ENCODE data around the gene HSPBP1.

The HSPBP1 gene

GRCh38 chr19:55308281-55308680, 28.4 kb upstream of the HSPBP1 start:
- ATAC-seq: no peak
- TF ChIP-seq ZFP30 (CRISPR knock-in tag; IDR thresholded peaks at IDR 0.05): no peak
- no peak for TF ChIP-seq ZNF565 (CRISPR knock-in tag; conservative IDR thresholded peaks at IDR 0.05; ENCODE audit: low read depth)
- no peak for TF ChIP-seq ZC3H10 (CRISPR knock-in tag; IDR thresholded peaks at IDR 0.05)
- no peak for TF ChIP-seq BACH2 (CRISPR knock-in tag; IDR thresholded peaks at IDR 0.05; ENCODE audit: borderline replicate concordance)
- no peak for TF ChIP-seq TSHZ2 (CRISPR knock-in tag; IDR thresholded peaks at IDR 0.05)

GRCh38 chr19:55306712-55307111, 26.8 kb upstream of the HSPBP1 start:
- no peak for ATAC-seq
- TF ChIP-seq ZFP3 (CRISPR knock-in tag; IDR thresholded peaks at IDR 0.05): no peak

GRCh38 chr19:55305983-55306562, 26.2 kb upstream of the HSPBP1 start:
- ATAC-seq: no peak
- TF ChIP-seq ESRRG (CRISPR knock-in tag; IDR thresholded peaks at IDR 0.05) (no peak), ZFP3 (CRISPR knock-in tag; IDR thresholded peaks at IDR 0.05) (no peak), ZNF565 (CRISPR knock-in tag; conservative IDR thresholded peaks at IDR 0.05; ENCODE audit: low read depth) (no peak), TSHZ2 (CRISPR knock-in tag; IDR thresholded peaks at IDR 0.05) (no peak), OSR1 (CRISPR knock-in tag; IDR thresholded peaks at IDR 0.05) (no peak)

- TF ChIP-seq RARB (CRISPR knock-in tag; IDR thresholded peaks at IDR 0.05) (no peak), POU6F1 (CRISPR knock-in tag; IDR thresholded peaks at IDR 0.05; ENCODE audit: borderline replicate concordance, low read depth) (no peak), TSHZ2 (CRISPR knock-in tag; IDR thresholded peaks at IDR 0.05) (no peak), ZNF565 (CRISPR knock-in tag; conservative IDR thresholded peaks at IDR 0.05; ENCODE audit: low read depth) (no peak), CSRNP3 (CRISPR knock-in tag; IDR thresholded peaks at IDR 0.05) (no peak)
These were observed 25.6 kb upstream of the HSPBP1 start for GRCh38 chr19:55305491-55305890.

GRCh38 chr19:55304980-55305379, 25.1 kb upstream of the HSPBP1 start:
- TF ChIP-seq OSR1 (CRISPR knock-in tag; IDR thresholded peaks at IDR 0.05) (no peak), ISL1 (CRISPR knock-in tag; IDR thresholded peaks at IDR 0.05) (no peak)
- no peak for ATAC-seq

More at GRCh38 chr19:55305491-55305890, 25.6 kb upstream of the HSPBP1 start:
- peak; percentile 63 for ATAC-seq

All from SK-N-SH treated with all-trans-retinoic acid at 6 μM for 48 hours (cell line).